GM21528 (cell line): Measurements from ENCODE around the gene DUSP16.
"Not testable (repeated sequence)": the region's sequence is repeated elsewhere in the genome, so short reads cannot be mapped to it uniquely, and the experiment has no call there.

Source experiments
- ATAC-seq: cut with Tn5 transposase; IDR thresholded peaks from one replicate; pipeline ENCODE4 v1.9.1; 2021; ENCODE audit warnings: mild to moderate bottlenecking, moderate library complexity; ENCODE audit not compliant: unreplicated experiment, low FRiP score

Gene DUSP16

GRCh38 chr12:12524128-12524527, 38.5 kb downstream of the DUSP16 start:
- no peak for ATAC-seq

- ATAC-seq, result no peak
Measured at GRCh38 chr12:12523229-12523628, 39.4 kb downstream of the DUSP16 start.

- ATAC-seq, result not testable (repeated sequence)
Measured at GRCh38 chr12:12522657-12523056, 40.0 kb downstream of the DUSP16 start.

GRCh38 chr12:12521888-12522287, 40.8 kb downstream of the DUSP16 start:
- no peak for ATAC-seq

GRCh38 chr12:12521044-12521485, 41.6 kb downstream of the DUSP16 start:
- no peak for ATAC-seq

GRCh38 chr12:12520273-12520672, 42.4 kb downstream of the DUSP16 start:
- no peak for ATAC-seq

GRCh38 chr12:12519354-12519998, 43.2 kb downstream of the DUSP16 start:
- no peak for ATAC-seq

GRCh38 chr12:12518919-12519318, 43.7 kb downstream of the DUSP16 start:
- ATAC-seq, result no peak

- no peak for ATAC-seq
Measured at GRCh38 chr12:12518464-12518845, 44.2 kb downstream of the DUSP16 start.

- no peak for ATAC-seq
Measured at GRCh38 chr12:12513416-12514006, 49.2 kb downstream of the DUSP16 start.

- ATAC-seq, result no peak
Measured at GRCh38 chr12:12511895-12512711, 50.6 kb downstream of the DUSP16 start.

- no peak for ATAC-seq
Measured at GRCh38 chr12:12511021-12511783, 51.5 kb downstream of the DUSP16 start.

- no peak for ATAC-seq
Measured at GRCh38 chr12:12510551-12510950, 52.1 kb downstream of the DUSP16 start.

- ATAC-seq, result no peak
Measured at GRCh38 chr12:12510141-12510540, 52.5 kb downstream of the DUSP16 start.

GRCh38 chr12:12508612-12509011, 54.1 kb downstream of the DUSP16 start:
- no peak for ATAC-seq

- ATAC-seq, result no peak
Measured at GRCh38 chr12:12507121-12507520, 55.5 kb downstream of the DUSP16 start.

- ATAC-seq, result no peak
Measured at GRCh38 chr12:12506496-12506890, 56.2 kb downstream of the DUSP16 start.

- ATAC-seq, result peak; percentile 73
Measured at GRCh38 chr12:12505544-12506495, 56.8 kb downstream of the DUSP16 start.

GRCh38 chr12:12503384-12504078, 59.1 kb downstream of the DUSP16 start:
- ATAC-seq, result no peak
